Stimulated activated CD4-positive, alpha-beta T cell treated with anti-CD3 and anti-CD28 coated beads, Interleukin-15, amount 100 ng/mL, for 48 hours (primary cell): ENCODE results near the gene RAB30.
"Not testable (repeated sequence)": the region's sequence is repeated elsewhere in the genome, so short reads cannot be mapped to it uniquely, and the experiment has no call there.

ENCODE experiments used
- DNase-seq, 2 donors: peaks; one replicate each; pipeline ENCODE4 v3.0.0-alpha.2; 2020; ENCODE audit warnings: low read depth in 2 of 2

Gene RAB30

GRCh38 chr11:82981852-82982251, 89.8 kb downstream of the RAB30 start:
- no peak for DNase-seq

- DNase-seq: no peak
These were observed 90.8 kb downstream of the RAB30 start for GRCh38 chr11:82980947-82981346.

DNA sequence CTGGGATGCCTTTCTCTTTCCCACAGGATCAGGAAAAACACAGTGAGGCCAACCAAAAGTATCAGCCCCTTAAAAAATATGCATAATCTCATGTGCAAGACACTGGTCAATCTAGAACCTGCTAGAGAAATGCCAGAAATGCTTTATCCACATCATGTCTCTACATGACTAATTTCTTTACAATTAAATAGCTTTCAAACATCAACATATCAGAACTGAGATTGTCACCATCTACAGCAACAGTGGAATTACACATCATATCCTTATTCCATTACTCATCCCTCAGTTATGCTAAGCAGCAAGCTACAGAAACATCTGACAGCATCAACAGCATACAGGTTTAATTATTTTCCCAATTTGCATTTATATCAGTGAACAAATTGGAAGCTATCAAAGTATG, 91.4 kb downstream of the RAB30 start:
- DNase-seq: no peak

GRCh38 chr11:82979824-82980223, 91.9 kb downstream of the RAB30 start:
- DNase-seq: no peak

DNA sequence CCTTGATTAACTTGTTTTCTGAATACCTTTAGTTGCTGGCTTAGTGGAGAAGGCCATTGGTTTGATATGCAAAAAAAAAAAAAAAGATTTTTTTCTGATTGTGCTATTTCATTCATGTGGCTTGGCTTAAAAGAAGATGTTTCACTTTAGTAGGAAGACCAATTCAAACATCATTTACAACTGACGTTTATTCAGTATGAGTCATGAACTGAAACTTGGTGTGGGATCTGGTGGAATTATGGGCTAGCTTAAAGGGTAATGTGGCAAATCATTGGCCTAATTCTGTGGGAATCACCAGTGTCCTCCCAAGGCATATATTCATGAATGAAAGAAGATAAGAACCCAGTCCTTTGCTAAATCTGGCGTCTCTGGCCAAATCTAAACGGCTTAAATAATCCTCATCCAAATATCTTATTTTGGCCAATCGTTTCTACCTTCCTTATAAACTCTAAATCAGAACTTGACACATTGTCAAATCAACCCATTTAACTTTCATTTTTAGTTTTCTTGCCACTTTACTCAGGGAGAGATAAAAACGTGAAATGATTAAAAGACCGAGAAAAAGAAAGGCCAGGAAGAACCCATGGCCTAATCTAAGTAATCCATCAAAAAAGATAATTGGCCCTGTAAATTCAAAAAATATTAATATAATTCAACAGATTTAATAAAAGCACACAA, 93.1 kb downstream of the RAB30 start:
- DNase-seq: no peak

GRCh38 chr11:82976786-82977185, 94.9 kb downstream of the RAB30 start:
- no peak for DNase-seq

DNA sequence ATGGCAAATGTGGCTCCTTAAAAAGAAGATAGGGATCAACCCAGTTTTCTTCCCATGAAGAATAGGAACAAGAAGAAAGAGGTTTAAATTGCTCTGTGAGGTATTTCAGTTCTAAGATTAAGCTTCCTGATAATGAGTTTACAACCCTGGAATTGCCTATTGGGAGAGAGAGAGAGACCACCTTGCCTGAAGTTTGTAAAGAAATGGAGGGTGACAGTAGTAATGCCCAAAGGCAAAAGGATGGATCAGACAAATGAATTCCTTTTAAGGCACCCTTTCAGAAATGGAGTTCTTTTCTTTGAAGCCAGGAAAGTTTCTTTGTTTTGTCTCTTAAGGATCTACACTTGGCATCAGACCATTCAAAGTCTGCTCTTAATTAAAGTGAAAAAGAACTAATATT, 95.8 kb downstream of the RAB30 start:
- DNase-seq: no peak

GRCh38 chr11:82974851-82975250, 96.8 kb downstream of the RAB30 start:
- no peak for DNase-seq

DNA sequence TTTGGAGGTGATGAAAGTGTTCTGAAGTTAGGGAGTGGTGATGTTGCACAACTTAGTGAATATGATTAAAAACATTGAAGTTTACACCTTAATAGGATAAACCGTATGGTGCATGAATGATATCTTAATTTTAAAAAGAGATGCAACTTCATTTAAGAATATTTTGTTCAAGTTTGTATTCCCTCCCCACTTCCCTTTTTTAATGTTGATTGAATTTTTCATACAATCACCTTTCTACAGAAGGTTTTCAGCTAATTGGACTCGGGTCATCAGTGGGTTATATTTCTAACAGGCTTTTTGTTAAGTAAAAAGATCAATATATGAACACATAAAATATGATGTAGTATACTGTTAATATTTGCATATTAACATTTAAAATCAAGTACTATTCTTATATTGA, 97.6 kb downstream of the RAB30 start:
- no peak for DNase-seq

DNA sequence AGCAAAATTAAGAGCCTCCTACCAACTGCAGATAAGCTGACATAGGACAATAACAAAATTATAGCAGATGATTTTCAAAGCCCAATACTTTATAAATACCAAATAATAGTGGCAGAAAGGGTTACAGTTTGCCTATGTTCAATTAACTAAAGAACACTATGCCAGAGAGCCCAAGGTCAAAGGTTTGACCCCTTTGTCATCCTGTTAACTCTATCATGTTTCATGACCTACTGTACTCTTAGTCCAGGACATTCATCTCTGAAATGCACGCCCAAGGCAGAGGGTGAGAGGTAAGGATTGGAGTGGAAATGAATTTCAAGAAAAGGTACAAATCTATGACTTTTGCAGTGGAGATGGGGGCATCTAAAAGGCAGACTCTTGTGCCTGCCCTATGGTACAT, 99.6 kb downstream of the RAB30 start:
- no peak for DNase-seq

GRCh38 chr11:82971519-82971946, 100.2 kb downstream of the RAB30 start:
- peak in 1 of 2 donors; percentile 17 for DNase-seq

- not testable (repeated sequence) for DNase-seq
These were observed 101.1 kb downstream of the RAB30 start for GRCh38 chr11:82970507-82971083.

GRCh38 chr11:82969811-82970210, 101.9 kb downstream of the RAB30 start:
- DNase-seq: no peak

DNA sequence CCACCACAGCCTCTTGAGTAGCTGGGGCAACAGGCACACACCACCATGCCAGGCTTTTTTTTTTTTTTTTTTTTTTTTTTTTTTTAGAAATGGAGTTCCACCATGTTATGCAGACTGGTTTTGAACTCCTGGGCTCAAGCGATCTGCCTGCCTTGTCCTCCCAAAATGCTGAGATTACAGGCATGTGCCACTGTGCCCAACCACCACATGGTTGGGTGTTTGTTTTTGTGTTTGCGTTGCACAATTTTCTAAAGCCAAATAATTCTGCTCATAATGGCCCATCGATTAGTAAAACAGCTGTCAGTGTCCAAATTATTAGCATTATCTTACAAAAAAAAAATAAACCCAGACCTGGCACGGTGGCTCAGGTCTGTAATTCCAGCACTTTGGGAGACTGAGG, 104.3 kb downstream of the RAB30 start:
- DNase-seq: no peak

GRCh38 chr11:82962021-82962420, 109.7 kb downstream of the RAB30 start:
- not testable (repeated sequence) for DNase-seq

DNA sequence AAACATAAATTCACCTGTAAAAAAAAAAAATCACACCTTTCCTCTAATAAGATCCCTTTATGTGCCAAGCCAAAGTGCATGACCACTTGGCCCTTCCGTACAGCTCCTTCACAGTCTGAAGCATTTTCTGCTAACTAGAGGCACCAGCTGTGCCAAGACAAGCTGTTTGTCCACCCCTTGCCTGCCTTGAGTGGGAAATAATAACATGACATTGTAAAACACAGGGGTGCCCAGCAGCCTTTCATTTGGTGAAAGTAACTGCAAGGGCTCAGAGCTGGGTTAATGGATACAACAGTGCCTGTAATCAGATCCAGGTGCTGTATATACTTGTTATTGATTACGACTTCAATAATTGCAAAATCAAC, 110.9 kb downstream of the RAB30 start:
- no peak for DNase-seq

- no peak for DNase-seq
These were observed 111.5 kb downstream of the RAB30 start for GRCh38 chr11:82959987-82960778.

- peak in 1 of 2 donors; percentile 10 for DNase-seq
These were observed 115.8 kb downstream of the RAB30 start for GRCh38 chr11:82955736-82956453.

DNA sequence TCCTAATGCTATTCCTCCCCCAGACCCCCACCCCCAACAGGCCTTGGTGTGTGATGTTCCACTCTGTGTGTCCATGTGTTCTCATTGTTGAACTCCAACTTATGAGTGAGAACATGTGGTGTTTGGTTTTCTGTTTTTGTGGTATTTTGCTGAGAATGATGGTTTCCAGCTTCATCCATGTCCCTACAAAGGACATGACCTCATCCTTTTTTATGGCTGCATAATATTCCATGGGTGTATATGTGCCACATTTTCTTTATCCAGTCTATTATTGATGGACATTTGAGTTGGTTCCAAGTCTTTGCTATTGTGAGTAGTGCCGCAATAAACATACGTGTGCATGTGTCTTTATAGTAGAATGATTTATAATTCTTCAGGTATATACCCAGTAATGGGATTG, 121.2 kb downstream of the RAB30 start:
- not testable (repeated sequence) for DNase-seq

DNA sequence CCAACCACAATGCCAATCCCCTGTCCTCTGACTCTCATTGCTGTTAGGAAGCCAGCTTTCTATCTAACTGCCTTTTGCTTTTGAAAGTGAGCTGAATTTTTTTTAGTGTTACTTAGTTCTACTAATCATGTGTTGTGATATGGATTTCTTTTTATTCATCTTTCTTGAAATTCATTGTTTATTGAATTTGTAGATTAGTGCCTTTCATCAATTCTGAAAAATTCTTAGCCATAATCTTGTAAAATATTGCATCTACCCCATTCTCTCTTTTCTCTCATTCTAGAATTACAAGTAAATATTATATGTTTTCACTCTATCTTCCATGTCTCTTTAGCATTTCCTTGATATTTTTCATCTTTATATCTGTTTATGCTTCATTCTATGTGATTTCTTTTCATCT, 122.3 kb downstream of the RAB30 start:
- no peak for DNase-seq

GRCh38 chr11:82945682-82946081, 126.0 kb downstream of the RAB30 start:
- no peak for DNase-seq

- not testable (repeated sequence) for DNase-seq
These were observed 126.7 kb downstream of the RAB30 start for GRCh38 chr11:82945041-82945440.
